Iris pigment epithelial cell (primary cell): ENCODE measurements around the gene INO80C.

ENCODE experiments used
- DNase-seq: peaks from one replicate; pipeline ENCODE4 v3.0.0-alpha.2; 2011; ENCODE audit warnings: low read depth

The INO80C gene

GRCh38 chr18:35513181-35513936 lies 15.6 kb upstream of the INO80C start:
- peak; percentile 79 for DNase-seq

DNA sequence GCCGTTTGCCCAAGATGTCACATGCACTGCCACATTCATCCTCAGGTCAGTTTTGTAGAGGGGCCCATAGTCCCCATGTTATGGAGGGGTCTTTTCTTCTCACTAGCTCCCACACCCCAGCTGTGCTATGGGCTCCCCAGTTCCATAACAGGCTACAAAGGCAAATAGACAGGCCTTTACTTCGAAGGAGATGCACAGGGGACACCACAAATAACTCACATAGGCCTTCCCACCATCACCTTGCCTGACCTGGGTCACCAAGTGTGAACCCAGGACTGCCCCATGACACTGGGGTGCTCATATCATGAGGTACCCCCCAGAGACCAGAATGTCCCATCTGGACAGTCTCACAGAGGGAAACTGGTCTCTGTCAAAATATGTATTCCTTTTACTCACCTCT lies 15.0 kb upstream of the INO80C start:
- no peak for DNase-seq

DNA sequence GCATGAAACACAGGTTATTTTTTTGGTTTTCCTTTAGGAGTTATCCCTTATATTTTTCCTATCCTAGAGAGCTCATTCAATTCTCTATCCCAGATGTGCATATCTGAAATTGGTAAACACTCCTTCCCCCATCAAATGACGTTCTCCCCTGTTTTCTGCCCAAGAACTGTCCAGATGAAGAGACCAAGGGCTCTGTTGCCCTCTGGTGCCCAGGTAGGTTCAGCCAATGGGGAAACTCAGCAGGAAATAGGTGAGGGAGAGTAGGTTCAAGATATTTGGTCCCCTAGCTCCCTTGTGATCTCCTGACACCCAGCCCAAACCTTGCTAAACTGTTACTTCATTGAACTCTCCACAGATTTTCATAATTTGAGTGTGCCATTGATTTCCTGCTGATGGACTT lies 14.1 kb upstream of the INO80C start:
- no peak for DNase-seq

- no peak for DNase-seq
Measured at GRCh38 chr18:35511428-35511827, 13.7 kb upstream of the INO80C start.

GRCh38 chr18:35510076-35510651 lies 12.4 kb upstream of the INO80C start:
- no peak for DNase-seq

- DNase-seq, result no peak
Measured at GRCh38 chr18:35508746-35509338, 11.1 kb upstream of the INO80C start.

DNA sequence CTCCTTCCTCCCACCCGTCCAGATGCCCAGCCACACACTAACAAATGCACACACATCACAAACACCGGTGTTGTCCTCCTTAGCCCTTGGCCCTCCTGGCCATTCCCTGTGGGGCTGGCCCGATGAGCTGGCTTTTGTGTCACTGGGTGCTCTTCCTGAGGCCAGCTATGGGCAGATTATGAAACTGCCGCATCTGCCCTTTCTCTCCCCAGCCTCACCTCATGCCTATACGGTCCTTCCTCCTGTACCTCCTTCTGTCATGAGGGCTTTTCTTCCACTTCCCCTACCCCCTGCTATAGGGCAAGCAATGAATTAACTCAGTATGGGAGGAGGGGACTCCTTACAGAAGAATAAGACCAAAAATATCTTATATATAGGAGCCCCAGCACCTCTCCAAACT lies 10.3 kb upstream of the INO80C start:
- DNase-seq, result no peak

DNA sequence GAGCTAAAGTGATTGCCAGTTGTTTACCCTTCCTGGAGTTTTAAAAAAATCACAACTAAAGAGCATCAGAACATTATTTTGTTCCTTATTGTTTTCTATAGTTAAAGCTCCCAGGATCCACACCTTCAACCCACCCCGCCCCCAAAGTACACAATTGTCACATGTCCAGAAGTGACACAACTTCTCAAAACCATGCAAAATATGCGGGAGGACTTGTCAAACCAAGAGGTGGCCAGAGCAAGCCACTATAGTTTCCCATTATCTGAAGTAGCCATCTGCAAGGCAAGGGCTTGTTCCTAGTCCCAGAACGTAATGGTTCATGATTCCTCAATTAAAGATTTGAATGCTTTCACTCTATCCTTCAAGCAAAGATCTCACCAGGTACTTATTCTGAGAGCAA lies 9.9 kb upstream of the INO80C start:
- DNase-seq, result no peak

DNA sequence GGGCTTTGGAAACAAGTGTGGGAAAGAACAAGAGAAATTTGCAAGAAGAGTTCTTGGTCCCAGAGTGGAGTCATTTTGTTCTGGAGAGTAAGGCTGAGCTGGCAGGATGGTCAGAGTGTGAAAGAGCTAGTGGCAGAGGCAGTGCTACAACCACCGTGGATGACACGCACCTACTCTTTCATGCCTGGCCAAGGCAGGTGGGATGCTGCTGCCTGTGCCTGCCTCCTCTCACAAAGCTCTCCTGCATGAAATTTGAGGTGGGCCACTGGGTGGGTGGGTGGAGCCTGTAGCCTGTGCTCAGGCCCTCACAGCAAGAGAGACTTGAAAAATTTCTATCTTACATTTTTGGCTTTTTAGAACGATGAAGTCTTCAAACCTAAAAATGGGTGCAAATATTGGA lies 9.4 kb upstream of the INO80C start:
- no peak for DNase-seq

DNA sequence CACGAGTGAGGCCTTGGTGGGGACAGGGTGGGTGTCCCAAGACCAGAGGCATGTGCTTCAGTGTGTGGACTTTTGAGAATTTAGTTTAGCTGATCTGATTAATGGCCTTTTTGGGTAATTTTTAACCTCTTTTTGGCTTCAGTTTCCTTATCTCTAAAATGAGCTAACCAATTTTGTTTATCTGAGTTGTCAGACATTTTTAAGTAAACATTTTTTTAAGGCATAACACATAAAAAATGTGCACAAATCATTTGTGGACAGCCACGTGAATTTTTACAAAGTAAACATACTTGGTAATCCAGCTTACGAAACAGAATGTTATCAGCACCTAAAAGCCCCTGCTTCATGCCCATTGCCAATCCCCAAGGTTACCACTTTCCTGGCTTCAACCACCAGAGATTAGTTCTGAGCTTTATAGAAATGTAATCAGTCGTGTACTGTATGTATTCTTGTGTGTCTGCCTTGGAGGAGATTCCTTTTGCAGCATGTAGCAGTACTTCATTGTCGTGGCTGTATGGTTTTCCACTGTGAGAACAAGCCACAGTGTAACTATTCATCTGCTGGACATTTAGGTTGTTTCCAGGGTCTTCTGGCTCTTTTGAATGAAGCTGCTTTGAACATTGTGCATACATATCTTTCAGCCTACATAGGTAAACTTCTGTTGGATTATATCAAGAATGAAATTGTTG lies 8.4 kb upstream of the INO80C start:
- peak; percentile 21 for DNase-seq

DNA sequence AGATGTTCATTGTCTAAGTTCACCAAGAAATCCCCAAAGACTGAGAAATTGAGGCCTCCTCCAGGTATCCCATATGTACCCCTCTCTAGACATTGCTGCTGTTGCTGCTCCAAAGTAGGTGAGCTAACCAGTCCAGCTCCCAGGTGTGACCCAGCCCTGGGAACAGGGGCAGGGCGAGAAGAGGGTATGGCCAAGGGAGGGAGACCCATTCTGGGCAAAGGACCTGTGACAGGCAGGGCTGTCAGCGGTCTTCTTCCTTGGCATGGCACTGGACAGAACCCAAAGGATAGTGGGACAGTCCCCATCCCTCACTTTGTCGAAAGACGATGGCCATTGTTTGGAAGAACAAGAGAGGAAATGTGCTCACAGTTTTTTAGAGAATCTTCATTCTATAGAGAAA lies 7.2 kb upstream of the INO80C start:
- no peak for DNase-seq

- DNase-seq, result no peak
Measured at GRCh38 chr18:35502052-35502451, 4.3 kb upstream of the INO80C start.

- no peak for DNase-seq
Measured at GRCh38 chr18:35501369-35501768, 3.6 kb upstream of the INO80C start.

DNA sequence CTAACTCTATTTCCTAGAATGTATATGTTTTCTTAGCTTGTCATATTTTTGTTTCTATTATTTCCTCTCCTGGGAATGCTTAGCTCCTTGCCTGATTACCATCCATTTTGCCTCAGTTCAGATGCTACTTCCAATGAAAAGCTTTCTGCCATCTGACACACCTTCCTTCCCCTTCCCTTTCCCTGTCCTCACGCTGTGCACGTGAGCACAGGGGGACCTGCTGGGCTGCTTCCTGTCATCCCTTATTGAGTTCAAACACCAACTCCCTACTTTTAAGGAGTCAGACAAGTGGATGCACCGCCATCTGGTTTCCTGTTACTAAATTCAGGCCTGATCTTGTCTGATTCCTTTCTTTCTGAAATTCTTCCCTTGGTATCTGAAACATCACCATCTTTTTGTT lies 2.4 kb upstream of the INO80C start:
- DNase-seq, result no peak

GRCh38 chr18:35497027-35497369 lies 762 bp downstream of the INO80C start:
- DNase-seq, result peak; percentile 68

- peak; percentile 62 for DNase-seq
Measured at GRCh38 chr18:35495536-35496314, 2.0 kb downstream of the INO80C start.

GRCh38 chr18:35494251-35495220 lies 3.2 kb downstream of the INO80C start:
- DNase-seq, result no peak

- no peak for DNase-seq
Measured at GRCh38 chr18:35491700-35492077, 6.1 kb downstream of the INO80C start.

DNA sequence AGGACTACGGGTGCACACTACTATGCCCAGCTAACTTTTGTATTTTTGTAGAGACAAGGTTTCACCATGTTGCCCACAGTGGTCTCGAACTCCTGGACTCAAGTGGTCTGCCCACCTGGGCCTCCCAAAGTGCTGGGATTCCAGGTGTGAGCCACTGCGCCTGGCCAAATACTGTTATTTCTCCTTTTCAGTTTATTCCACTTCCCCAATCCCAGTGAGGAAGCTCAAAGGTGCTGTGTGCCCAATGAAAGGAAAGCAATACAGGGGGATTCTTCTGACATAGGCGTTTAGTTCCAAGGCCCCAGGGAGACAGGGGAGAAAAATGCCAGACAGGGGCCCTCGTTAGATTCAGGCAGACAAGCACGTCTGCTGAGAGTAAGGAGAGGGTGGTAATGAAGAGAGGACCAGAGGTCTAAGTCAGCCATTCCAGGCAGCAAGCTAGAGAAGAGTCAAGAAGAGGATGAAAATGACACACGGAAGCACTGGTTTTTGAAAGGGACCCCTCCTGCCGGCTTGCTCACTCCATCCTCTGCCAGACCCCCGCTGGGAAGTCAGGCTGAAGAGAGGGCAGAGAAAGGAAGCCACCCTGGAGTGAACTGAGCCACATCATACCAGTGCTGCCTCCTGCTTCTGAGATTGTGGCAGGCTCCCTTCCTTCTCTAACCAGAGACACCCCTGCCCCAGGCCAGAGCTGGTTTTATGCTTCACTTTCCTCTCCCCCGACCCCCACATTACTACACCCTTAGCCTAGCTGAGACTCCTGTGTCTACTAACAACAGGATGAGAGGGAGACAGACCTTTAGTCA lies 6.7 kb downstream of the INO80C start:
- DNase-seq, result no peak

DNA sequence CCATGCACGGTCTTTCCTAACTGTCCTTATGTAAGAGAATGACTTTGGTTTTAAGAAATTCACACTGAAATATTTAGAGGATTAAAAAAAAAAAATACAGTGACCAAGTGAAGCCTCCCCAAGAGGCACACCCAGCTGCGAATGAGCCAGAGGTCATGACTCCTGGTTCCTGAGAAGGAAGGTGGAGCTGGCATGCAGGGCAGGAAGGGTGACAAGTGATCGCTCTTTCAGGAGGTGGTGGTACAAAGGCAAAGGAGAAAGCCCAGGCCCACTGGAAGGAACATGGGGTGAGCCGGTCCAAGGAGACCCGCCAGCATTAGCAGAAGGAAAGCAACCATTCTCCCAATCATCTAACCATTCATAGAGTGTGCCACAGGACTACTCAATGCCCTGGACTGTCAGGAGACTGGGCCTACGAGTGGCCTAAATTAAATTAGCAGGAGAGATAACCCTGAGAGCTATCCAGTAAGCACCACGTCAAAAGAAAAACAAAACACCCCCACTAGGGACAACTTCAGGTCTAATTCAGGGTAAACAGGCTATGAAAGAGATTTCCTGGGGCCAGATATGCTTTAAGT lies 7.8 kb downstream of the INO80C start:
- DNase-seq, result no peak
